Measurements from ENCODE around the gene TLCD2.
"Not testable (repeated sequence)": the region's sequence is repeated elsewhere in the genome, so short reads cannot be mapped to it uniquely, and the experiment has no call there.

The TLCD2 gene

DNA sequence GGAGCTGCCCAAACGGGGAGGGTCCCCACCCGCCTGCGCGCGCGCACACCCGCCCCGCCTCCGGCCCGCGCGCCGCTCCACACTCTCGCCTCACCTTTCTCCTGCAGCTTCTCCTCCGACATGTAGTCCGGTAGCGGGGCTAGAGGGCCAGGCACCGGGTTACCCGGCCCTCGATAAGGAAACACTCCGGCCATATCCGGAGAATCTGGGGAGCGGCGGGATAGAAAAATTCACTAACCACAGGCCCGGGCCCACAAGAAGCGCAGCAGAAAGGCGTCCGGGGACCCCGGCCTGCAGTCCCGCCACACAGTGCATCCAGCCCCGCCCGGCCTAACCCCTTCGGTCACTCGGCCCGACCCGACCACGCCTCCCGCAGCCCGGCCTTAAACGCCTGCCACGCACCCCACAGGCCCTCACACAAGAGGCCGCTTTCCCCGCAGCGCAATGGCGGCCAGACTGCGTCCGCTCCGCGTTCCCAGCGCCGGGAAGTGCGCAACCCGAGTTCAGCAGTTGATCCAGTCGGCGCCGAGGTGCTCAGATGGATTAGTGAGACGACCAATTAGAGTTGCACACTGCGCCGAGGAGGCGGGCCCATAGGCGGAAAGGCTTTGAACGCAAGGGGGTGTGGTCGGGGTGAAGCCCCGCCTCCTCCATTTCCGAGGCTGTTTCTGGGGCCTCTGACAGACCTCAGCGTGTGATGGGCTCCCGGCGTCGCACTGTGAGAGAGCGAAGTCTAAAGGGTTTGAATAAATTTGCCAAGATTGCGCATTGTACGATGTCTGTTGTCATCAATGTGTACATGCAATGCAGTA lies 25.6 kb downstream of the TLCD2 start, which contains the start of gene PRPF8:
Gene PRPF8 (minus strand): TSS at position 490 of the 812 bp plus-strand sequence. CDS start 296 bp downstream, at position 194.
- DNase-seq, result peak; percentile 83

DNA sequence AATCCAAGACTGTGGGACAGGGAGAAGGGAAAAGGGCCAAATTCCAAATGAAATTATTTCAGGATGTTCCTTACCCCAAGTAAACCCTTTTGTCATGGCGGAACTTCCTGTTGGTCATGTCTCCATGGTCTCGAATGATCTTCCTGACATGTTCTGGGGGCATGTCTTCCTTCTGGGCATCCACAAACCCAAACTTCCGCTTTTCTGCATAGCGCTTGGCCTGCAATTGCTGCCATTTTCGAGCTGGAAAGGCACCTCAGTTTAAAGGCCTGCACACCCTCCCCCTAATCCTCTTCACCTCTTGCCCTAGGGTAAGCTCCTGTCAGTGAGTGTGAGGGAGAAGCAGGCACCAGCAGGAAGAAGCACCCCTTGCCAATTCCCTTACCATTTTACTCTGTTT lies 26.7 kb downstream of the TLCD2 start:
- no peak for DNase-seq

DNA sequence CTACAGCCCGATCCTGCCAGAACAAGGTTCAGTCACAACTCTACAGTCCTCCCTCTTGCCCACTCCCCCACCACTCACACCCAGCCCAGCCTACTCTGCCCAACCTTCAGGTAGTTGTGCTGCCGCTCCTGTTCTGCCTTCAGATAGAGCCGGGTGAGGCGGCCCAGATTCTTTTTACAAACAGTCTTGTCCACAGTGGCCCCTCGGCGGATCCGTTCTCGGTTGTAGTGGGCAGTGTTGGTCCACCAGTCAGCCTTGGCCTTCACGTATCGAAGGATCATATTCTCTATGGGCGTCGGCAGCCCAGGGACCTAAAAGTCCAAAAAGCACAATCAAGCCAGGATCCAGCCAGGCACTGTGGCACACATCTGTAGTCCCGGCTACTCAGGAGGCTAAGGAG lies 33.8 kb downstream of the TLCD2 start:
- DNase-seq, result no peak

DNA sequence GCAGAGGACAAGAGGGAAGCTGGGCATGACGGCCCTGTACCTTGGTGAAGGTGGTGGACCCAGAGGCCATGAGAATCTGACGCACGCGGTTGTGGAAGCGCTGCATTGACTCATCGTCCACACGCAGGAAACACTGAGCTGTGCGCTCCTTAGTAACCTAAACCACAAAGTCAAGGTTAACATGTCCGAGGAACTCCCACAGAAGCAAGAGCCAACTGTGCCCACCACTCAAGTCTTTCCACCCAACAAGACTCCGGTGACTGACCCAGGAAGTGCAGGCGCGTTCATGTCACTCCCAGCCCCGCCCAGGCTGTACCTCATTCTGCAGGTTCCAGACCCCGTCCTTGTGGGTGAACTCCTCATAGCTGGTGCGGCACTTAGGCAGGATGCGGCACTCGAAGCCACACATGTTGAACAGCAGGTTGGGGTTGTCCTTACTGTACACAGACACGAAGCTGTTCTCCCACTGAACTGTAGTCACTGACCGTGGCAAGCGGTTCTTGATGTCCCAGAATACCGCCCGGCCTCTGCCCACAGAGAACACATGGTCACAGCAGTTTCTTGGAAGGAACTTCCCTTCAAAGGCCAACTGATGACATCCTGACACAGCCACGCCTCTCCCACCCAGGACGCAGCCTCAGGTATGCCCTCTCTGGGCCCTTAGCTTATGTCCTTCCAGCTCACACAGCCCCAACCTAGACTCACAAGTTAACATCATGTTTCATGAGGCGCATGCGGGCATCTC lies 37.0 kb downstream of the TLCD2 start:
- no peak for DNase-seq

DNA sequence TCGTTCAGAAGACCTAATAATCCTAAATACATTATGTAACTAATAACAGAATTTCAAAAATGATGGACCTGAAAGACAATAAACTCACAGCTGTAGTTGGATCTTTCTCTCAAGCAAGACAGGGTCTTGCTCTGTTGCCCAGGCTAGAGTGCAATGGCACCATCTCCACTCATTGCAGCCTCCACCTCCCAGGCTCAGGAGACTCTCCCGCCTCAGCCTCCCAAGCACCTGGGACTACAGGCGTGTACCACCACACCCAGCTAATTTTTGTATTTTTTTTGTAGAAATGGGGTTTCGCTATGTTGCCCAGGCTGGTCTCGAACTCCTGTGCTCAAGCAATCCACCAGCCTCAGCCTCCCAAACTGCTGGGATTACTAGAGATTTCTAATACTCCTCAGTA lies 46.2 kb downstream of the TLCD2 start:
- DNase-seq, result not testable (repeated sequence)

DNA sequence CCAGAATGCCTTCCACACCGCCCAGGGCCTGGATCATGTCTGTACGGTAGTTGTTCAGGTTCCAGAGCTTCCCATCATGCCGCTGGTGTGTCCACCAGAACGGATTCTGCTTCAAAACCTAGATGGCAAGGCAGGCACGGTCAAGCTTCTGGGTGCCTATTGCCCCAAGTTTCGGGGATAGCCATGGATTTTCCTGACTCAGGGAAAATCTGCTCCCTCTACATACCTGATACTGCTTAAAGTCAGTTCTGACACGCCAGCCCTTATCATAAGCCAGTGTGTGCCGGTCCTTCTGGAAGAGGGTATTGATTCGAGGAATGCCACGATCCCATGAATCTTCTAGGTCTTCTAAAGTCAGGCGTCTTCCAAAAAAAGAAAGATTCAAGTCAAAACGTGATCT lies 49.1 kb downstream of the TLCD2 start:
- no peak for DNase-seq

DNA sequence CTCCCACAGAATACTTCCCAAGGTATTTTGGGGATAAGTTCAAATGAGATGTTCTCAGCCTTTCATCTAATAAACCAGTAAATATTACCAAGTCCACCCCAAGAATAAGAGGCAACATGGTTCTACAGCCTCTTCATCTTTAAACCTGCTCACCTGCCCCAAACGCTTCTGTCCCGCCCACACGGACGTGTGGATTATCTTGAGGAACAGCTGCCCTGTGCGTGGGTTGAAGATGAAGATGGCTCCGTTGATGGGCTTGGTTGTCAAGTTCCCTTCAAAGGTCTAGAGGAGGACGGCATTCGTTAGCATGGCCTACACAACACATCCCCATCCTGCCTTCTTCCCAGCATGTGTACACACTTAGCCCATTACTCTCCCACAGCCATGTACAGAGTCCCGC lies 52.1 kb downstream of the TLCD2 start:
- DNase-seq, result no peak

DNA sequence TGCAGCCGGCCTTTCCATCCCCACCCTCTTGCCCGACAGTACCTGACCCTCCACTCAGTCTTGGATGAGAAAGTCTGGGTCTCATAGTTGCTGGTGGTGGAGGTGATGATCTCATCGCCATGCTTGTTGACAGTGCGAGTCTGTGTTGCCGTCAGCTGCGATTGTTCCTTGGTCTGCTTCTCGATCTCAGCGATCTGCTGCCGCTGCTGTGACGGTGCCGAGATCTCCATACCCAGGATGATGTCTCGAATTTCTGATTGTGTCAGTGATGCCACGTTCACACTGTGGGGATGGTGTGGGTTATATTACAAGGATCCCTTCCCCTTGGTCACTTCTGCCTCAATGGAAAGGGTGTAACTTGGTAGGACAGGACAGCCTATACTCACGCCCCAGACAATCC lies 56.4 kb downstream of the TLCD2 start:
- no peak for DNase-seq

DNA sequence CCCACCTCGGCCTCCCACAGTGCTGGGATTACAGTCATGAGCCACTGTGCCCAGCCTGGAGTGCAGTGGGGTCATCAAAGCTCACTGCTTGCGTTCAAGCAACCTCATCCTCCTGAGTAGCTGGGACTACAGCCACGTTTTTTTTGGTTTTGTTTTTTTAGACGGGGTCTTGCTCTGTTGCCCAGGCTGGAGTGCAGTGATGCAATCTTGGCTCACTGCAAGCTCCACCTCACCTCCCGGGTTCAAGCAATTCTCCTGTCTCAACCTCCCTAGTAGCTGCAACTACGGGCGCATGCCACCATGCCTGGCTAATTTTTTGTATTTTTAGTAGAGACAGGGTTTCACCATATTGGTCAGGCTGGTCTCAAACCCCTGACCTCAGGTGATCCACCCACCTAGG lies 57.4 kb downstream of the TLCD2 start:
- not testable (repeated sequence) for DNase-seq

Measured in NCI-H2029 treated with DMSO at 0.1 percent for 48 hours (cell line).